Chondrocyte (in vitro differentiated cells): ENCODE results near the gene RACGAP1. TPM values are rescaled to one million over a fixed set of nuclear protein-coding genes. Genes with fewer than 3 reads are reported as not detected.

Experiments used
- DNase-seq: peaks from one replicate; pipeline ENCODE4 v3.0.0; 2021; ENCODE audit warnings: mixed read lengths, low spot score
- H3K27ac Mint-ChIP-seq: one replicate; pipeline ENCODE4 v1.8.0; 2021; ENCODE audit warnings: mild to moderate bottlenecking, moderate library complexity, mixed read lengths; ENCODE audit not compliant: unreplicated experiment
- H3K27me3 Mint-ChIP-seq: 2 replicates; pipeline ENCODE4 v1.8.0; 2021; ENCODE audit warnings: low read depth, mixed read lengths
- H3K36me3 Mint-ChIP-seq: 2 replicates; pipeline ENCODE4 v1.8.0; 2021; ENCODE audit warnings: low read depth, mixed read lengths
- H3K4me1 Mint-ChIP-seq: 2 replicates; pipeline ENCODE4 v1.8.0; 2021; ENCODE audit warnings: low read depth, mild to moderate bottlenecking, mixed read lengths
- H3K4me3 Mint-ChIP-seq: one replicate; pipeline ENCODE4 v1.8.0; 2021; ENCODE audit warnings: mild to moderate bottlenecking, moderate library complexity, mixed read lengths; ENCODE audit not compliant: unreplicated experiment
- H3K9me3 Mint-ChIP-seq: 2 replicates; pipeline ENCODE4 v1.8.0; 2021; ENCODE audit warnings: low read depth, mixed read lengths
- CTCF ChIP-seq: fragments of 200-600 bp; sonication (generic); IDR thresholded peaks from 2 replicates; pipeline ENCODE4 v1.5.0; 2021; ENCODE audit warnings: antibody characterized with exemption, mild to moderate bottlenecking, moderate library complexity
- total RNA-seq: library from RNA; stranded (reverse); gene quantifications from 3 replicates; pipeline ENCODE4 v1.2.1, GENCODE V29; 2021

Gene RACGAP1
- total RNA-seq, 1 donor from 2014 or later, result 25.7 TPM

GRCh38 chr12:49960474-49961110 is 64.7 kb downstream of the RACGAP1 start:
- peak overlapping the region; percentile 47 for H3K4me3 Mint-ChIP-seq
- no peak for DNase-seq
- peaks cover 25% of the 10 kb centered on the region for H3K4me1 Mint-ChIP-seq
- peaks cover 12% of the 10 kb centered on the region for H3K27me3 Mint-ChIP-seq
- H3K27ac Mint-ChIP-seq, result no peak overlapping the region
- H3K36me3 Mint-ChIP-seq, result no peaks in the 10 kb centered on the region
- TF ChIP-seq CTCF, result no peak
- H3K9me3 Mint-ChIP-seq, result no peaks in the 10 kb centered on the region

GRCh38 chr12:49959685-49960473 is 65.4 kb downstream of the RACGAP1 start:
- H3K4me3 Mint-ChIP-seq, result peak overlapping the region; percentile 47
- H3K27me3 Mint-ChIP-seq, result peaks cover 11% of the 10 kb centered on the region
- no peak overlapping the region for H3K27ac Mint-ChIP-seq
- no peaks in the 10 kb centered on the region for H3K36me3 Mint-ChIP-seq
- TF ChIP-seq CTCF, result no peak
- DNase-seq, result peak; percentile 49
- peaks cover 25% of the 10 kb centered on the region for H3K4me1 Mint-ChIP-seq
- H3K9me3 Mint-ChIP-seq, result no peaks in the 10 kb centered on the region

- peaks cover 19% of the 10 kb centered on the region for H3K4me1 Mint-ChIP-seq
- H3K27ac Mint-ChIP-seq, result no peak overlapping the region
- H3K9me3 Mint-ChIP-seq, result no peaks in the 10 kb centered on the region
- peak; percentile 8 for DNase-seq
- no peak for TF ChIP-seq CTCF
- H3K36me3 Mint-ChIP-seq, result no peaks in the 10 kb centered on the region
- H3K27me3 Mint-ChIP-seq, result peaks cover 7% of the 10 kb centered on the region
- no peak overlapping the region for H3K4me3 Mint-ChIP-seq
Observed at GRCh38 chr12:49957570-49957967, 67.7 kb downstream of the RACGAP1 start.

- DNase-seq, result peak; percentile 20
- Mint-ChIP-seq H3K4me1 (peaks cover 17% of the 10 kb centered on the region), H3K27me3 (peaks cover 7% of the 10 kb centered on the region), H3K36me3 (no peaks in the 10 kb centered on the region), H3K9me3 (no peaks in the 10 kb centered on the region), H3K4me3 (no peak overlapping the region), H3K27ac (no peak overlapping the region)
- no peak for TF ChIP-seq CTCF
Observed at GRCh38 chr12:49956663-49957569, 68.4 kb downstream of the RACGAP1 start.
